ENCODE measurements around the gene FAM193B.

DNA sequence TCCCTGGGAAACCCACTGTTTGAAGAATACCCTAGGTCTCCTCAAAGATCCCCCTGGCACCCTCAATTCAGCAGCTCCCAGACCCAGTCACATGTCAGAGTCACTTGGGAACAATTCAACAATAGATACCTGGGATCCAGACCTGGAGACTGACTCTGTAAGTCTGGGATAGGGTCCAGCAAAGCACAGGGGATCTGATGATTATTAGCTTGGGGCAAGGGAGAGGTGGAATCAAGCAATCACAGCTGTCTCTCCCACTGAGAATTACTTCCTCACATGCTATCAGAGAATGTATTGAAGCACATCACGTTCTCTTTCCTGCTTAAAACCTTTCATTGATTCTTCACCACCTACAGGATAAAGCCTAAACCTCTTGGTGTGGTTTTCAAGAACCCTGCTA lies 5.9 kb downstream of the FAM193B start:
- TF ChIP-seq GATA2 (IDR thresholded peaks at IDR 0.05; ENCODE audit: low read depth, low read length) (no peak), GATA3 (IDR thresholded peaks at IDR 0.05; ENCODE audit: low read depth, low read length) (no peak)
